ENCODE results near the gene LILRA5. TPM values are rescaled to one million over a fixed set of nuclear protein-coding genes. Genes with fewer than 3 reads are reported as not detected.
A peak's percentile ranks its signal among the peaks of the same experiment; 100 is the strongest.

Gene LILRA5
- total and polyA plus RNA-seq, 9 donors = 0.17 to 1.5 (median 0.60) TPM

DNA sequence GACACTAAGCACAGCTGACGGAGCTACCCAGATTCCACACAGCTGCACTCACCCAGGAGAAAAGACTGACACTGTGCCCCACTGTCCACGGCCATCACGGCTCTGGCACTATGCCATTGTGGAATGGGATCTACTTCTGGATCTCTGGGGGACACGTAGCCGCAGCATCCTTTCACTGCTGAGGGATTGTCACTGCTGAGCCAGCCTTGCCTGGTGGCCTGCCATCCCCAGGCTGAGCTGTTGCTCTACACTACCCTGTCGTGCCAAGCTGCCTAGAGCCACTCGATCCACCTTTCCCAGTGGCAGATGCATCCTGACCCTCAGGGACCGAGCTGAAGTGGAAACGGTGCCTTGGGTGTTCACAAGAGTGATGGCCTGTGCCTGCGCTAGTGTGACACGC, 50.9 kb downstream of the LILRA5 start:
- Histone ChIP-seq H3K36me3 (ENCODE audit: control insufficient read depth, insufficient read depth, low read length) (no peaks in the 10 kb centered on the region), H3K27me3 (ENCODE audit: control insufficient read depth, insufficient read depth, low read length) (no peaks in the 10 kb centered on the region), H3K9me3 (replicated peaks; ENCODE audit: control insufficient read depth, low read depth, low read length) (no peaks in the 10 kb centered on the region), H3K4me3 (ENCODE audit: low read length) (no peak overlapping the region), H3K27ac (ENCODE audit: low read length) (no peak overlapping the region), H3K4me1 (ENCODE audit: control insufficient read depth, insufficient read depth, low read length) (no peaks in the 10 kb centered on the region)
- DNase-seq = no peak
- 64% methylated on average over 7 of the region's 11 CpGs for WGBS (ENCODE audit: insufficient coverage)

DNA sequence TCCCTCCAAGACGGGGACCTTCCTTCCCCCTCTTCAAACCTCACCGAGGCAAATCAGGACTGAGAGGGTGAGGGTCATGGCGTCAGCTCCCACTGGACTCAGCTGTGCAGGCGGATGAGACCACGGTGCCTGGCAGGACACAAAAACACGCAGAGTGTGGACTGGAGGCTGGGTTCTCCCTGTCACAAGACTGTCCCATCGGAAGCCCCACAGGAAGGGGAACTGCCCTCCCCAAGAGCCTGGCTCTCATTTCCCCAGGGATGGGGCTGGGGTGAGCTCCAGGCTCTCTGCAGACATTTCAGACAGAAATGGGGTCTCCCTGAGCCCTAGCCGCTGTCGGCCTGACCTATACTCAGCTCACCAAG, 55.9 kb downstream of the LILRA5 start, which contains the start of gene LILRB5:
LILRB5 (minus strand) TSS at position 158 of the 365 bp plus-strand sequence; CDS start at position 78, 80 bp downstream.
- Histone ChIP-seq H3K9me3 (replicated peaks; ENCODE audit: control insufficient read depth, low read depth, low read length) (no peaks in the 10 kb centered on the region), H3K4me3 (ENCODE audit: low read length) (peak within 1 kb of the TSS; percentile 12), H3K36me3 (ENCODE audit: control insufficient read depth, insufficient read depth, low read length) (no peaks in the 10 kb centered on the region), H3K27ac (ENCODE audit: low read length) (no peak within 1 kb of the TSS), H3K4me1 (ENCODE audit: control insufficient read depth, insufficient read depth, low read length) (no peaks in the 10 kb centered on the region), H3K27me3 (ENCODE audit: control insufficient read depth, insufficient read depth, low read length) (no peaks in the 10 kb centered on the region)
- 66% methylated on average over 7 of the region's 9 CpGs for WGBS (ENCODE audit: insufficient coverage)
- peak; percentile 37 for DNase-seq

Other genes starting within 250 kb of the LILRA5 start
- not detected for gene VSTM1, start 249.3 kb downstream of the LILRA5 start, total RNA-seq
- gene VSTM1, start 249.3 kb downstream of the LILRA5 start, polyA plus RNA-seq (ENCODE audit: insufficient read depth in 1 of 8, insufficient read length in 8 of 8, low replicate concordance in 1 of 8) = under 1 TPM in 6 of 8 donors, not detected in 2; 0.19 to 0.53 (median 0.25) TPM
- gene TARM1, start 231.8 kb downstream of the LILRA5 start, total RNA-seq = not detected
- under 1 TPM in 3 of 8 donors, not detected in 5; 0.14 to 0.27 (median 0.27) TPM for gene TARM1, start 231.8 kb downstream of the LILRA5 start, polyA plus RNA-seq (ENCODE audit: insufficient read depth in 1 of 8, insufficient read length in 8 of 8, low replicate concordance in 1 of 8)
- 0.09 TPM for gene OSCAR, start 212.4 kb downstream of the LILRA5 start, total RNA-seq
- gene OSCAR, start 212.4 kb downstream of the LILRA5 start, polyA plus RNA-seq (ENCODE audit: insufficient read depth in 1 of 8, insufficient read length in 8 of 8, low replicate concordance in 1 of 8) = under 1 TPM; 0.31 to 0.74 (median 0.47) TPM
- gene NDUFA3, start 210.3 kb downstream of the LILRA5 start, total RNA-seq = 167 TPM
- gene NDUFA3, start 210.3 kb downstream of the LILRA5 start, polyA plus RNA-seq (ENCODE audit: insufficient read depth in 1 of 8, insufficient read length in 8 of 8, low replicate concordance in 1 of 8) = 100 to 1,000 TPM in 6 of 8 donors, 10 to 100 TPM in 2; 89.3 to 124 (median 105) TPM
- 16.6 TPM for gene TFPT, start 197.5 kb downstream of the LILRA5 start, total RNA-seq
- 10 to 100 TPM; 15.1 to 18.4 (median 17.1) TPM for gene TFPT, start 197.5 kb downstream of the LILRA5 start, polyA plus RNA-seq (ENCODE audit: insufficient read depth in 1 of 8, insufficient read length in 8 of 8, low replicate concordance in 1 of 8)
- 38.7 TPM for gene PRPF31, start 197.4 kb downstream of the LILRA5 start, total RNA-seq
- 10 to 100 TPM; 43.2 to 55.5 (median 52.8) TPM for gene PRPF31, start 197.4 kb downstream of the LILRA5 start, polyA plus RNA-seq (ENCODE audit: insufficient read depth in 1 of 8, insufficient read length in 8 of 8, low replicate concordance in 1 of 8)
- gene CNOT3, start 175.4 kb downstream of the LILRA5 start, total RNA-seq = 8.3 TPM
- gene CNOT3, start 175.4 kb downstream of the LILRA5 start, polyA plus RNA-seq (ENCODE audit: insufficient read depth in 1 of 8, insufficient read length in 8 of 8, low replicate concordance in 1 of 8) = 10 to 100 TPM; 26.9 to 51.1 (median 37.5) TPM
- 9.0 TPM for gene LENG1, start 153.4 kb downstream of the LILRA5 start, total RNA-seq
- gene LENG1, start 153.4 kb downstream of the LILRA5 start, polyA plus RNA-seq (ENCODE audit: insufficient read depth in 1 of 8, insufficient read length in 8 of 8, low replicate concordance in 1 of 8) = 10 to 100 TPM in 2 of 8 donors, 1 to 10 TPM in 6; 9.1 to 11.1 (median 9.7) TPM
- 1.5 TPM for gene TMC4, start 140.0 kb downstream of the LILRA5 start, total RNA-seq
- 1 to 10 TPM; 1.9 to 8.0 (median 4.1) TPM for gene TMC4, start 140.0 kb downstream of the LILRA5 start, polyA plus RNA-seq (ENCODE audit: insufficient read depth in 1 of 8, insufficient read length in 8 of 8, low replicate concordance in 1 of 8)
- 11.1 TPM for gene MBOAT7, start 123.6 kb downstream of the LILRA5 start, total RNA-seq
- 10 to 100 TPM; 20.1 to 38.3 (median 28.5) TPM for gene MBOAT7, start 123.6 kb downstream of the LILRA5 start, polyA plus RNA-seq (ENCODE audit: insufficient read depth in 1 of 8, insufficient read length in 8 of 8, low replicate concordance in 1 of 8)
- 25.8 TPM for gene TSEN34, start 121.9 kb downstream of the LILRA5 start, total RNA-seq
- gene TSEN34, start 121.9 kb downstream of the LILRA5 start, polyA plus RNA-seq (ENCODE audit: insufficient read depth in 1 of 8, insufficient read length in 8 of 8, low replicate concordance in 1 of 8) = 10 to 100 TPM; 28.0 to 42.8 (median 36.3) TPM
- 2,526 TPM for gene RPS9, start 112.3 kb downstream of the LILRA5 start, total RNA-seq
- gene RPS9, start 112.3 kb downstream of the LILRA5 start, polyA plus RNA-seq (ENCODE audit: insufficient read depth in 1 of 8, insufficient read length in 8 of 8, low replicate concordance in 1 of 8) = 1,000 to 10,000 TPM; 2,473 to 2,976 (median 2,757) TPM
- gene LILRB3, start 90.2 kb downstream of the LILRA5 start, total RNA-seq = 1.4 TPM
- gene LILRB3, start 90.2 kb downstream of the LILRA5 start, polyA plus RNA-seq (ENCODE audit: insufficient read depth in 1 of 8, insufficient read length in 8 of 8, low replicate concordance in 1 of 8) = 1 to 10 TPM; 1.6 to 4.2 (median 2.9) TPM
- gene LILRA6, start 70.4 kb downstream of the LILRA5 start, total RNA-seq = 0.71 TPM
- gene LILRA6, start 70.4 kb downstream of the LILRA5 start, polyA plus RNA-seq (ENCODE audit: insufficient read depth in 1 of 8, insufficient read length in 8 of 8, low replicate concordance in 1 of 8) = 1 to 10 TPM; 1.0 to 2.6 (median 1.8) TPM
- 5.5 TPM for gene LILRB5, start 55.9 kb downstream of the LILRA5 start, total RNA-seq
- gene LILRB5, start 55.9 kb downstream of the LILRA5 start, polyA plus RNA-seq (ENCODE audit: insufficient read depth in 1 of 8, insufficient read length in 8 of 8, low replicate concordance in 1 of 8) = 10 to 100 TPM in 2 of 8 donors, 1 to 10 TPM in 6; 6.1 to 11.8 (median 8.2) TPM
- 0.53 TPM for gene LILRB2, start 32.1 kb downstream of the LILRA5 start, total RNA-seq
- 1 to 10 TPM; 1.4 to 2.9 (median 2.2) TPM for gene LILRB2, start 32.1 kb downstream of the LILRA5 start, polyA plus RNA-seq (ENCODE audit: insufficient read depth in 1 of 8, insufficient read length in 8 of 8, low replicate concordance in 1 of 8)
- not detected for gene LILRA4, start 26.0 kb upstream of the LILRA5 start, total RNA-seq
- under 1 TPM in 1 of 8 donors, not detected in 7; 0.48 TPM for gene LILRA4, start 26.0 kb upstream of the LILRA5 start, polyA plus RNA-seq (ENCODE audit: insufficient read depth in 1 of 8, insufficient read length in 8 of 8, low replicate concordance in 1 of 8)
- 5.3 TPM for gene LAIR1, start 51.8 kb upstream of the LILRA5 start, total RNA-seq
- gene LAIR1, start 51.8 kb upstream of the LILRA5 start, polyA plus RNA-seq (ENCODE audit: insufficient read depth in 1 of 8, insufficient read length in 8 of 8, low replicate concordance in 1 of 8) = 10 to 100 TPM in 1 of 8 donors, 1 to 10 TPM in 7; 6.8 to 11.8 (median 7.4) TPM
- 3.6 TPM for gene TTYH1, start 102.3 kb upstream of the LILRA5 start, total RNA-seq
- 10 to 100 TPM in 1 of 8 donors, 1 to 10 TPM in 7; 2.7 to 13.1 (median 5.1) TPM for gene TTYH1, start 102.3 kb upstream of the LILRA5 start, polyA plus RNA-seq (ENCODE audit: insufficient read depth in 1 of 8, insufficient read length in 8 of 8, low replicate concordance in 1 of 8)
- gene LENG8, start 136.0 kb upstream of the LILRA5 start, total RNA-seq = 28.7 TPM
- 100 to 1,000 TPM in 6 of 8 donors, 10 to 100 TPM in 2; 47.6 to 155 (median 105) TPM for gene LENG8, start 136.0 kb upstream of the LILRA5 start, polyA plus RNA-seq (ENCODE audit: insufficient read depth in 1 of 8, insufficient read length in 8 of 8, low replicate concordance in 1 of 8)
- 2.7 TPM for gene LENG9, start 150.6 kb upstream of the LILRA5 start, total RNA-seq
- gene LENG9, start 150.6 kb upstream of the LILRA5 start, polyA plus RNA-seq (ENCODE audit: insufficient read depth in 1 of 8, insufficient read length in 8 of 8, low replicate concordance in 1 of 8) = 1 to 10 TPM; 1.5 to 4.1 (median 2.5) TPM
- gene CDC42EP5, start 160.1 kb upstream of the LILRA5 start, total RNA-seq = 39.4 TPM
- 10 to 100 TPM; 33.4 to 65.7 (median 46.5) TPM for gene CDC42EP5, start 160.1 kb upstream of the LILRA5 start, polyA plus RNA-seq (ENCODE audit: insufficient read depth in 1 of 8, insufficient read length in 8 of 8, low replicate concordance in 1 of 8)
- gene LAIR2, start 189.7 kb upstream of the LILRA5 start, total RNA-seq = not detected
- gene LAIR2, start 189.7 kb upstream of the LILRA5 start, polyA plus RNA-seq (ENCODE audit: insufficient read depth in 1 of 8, insufficient read length in 8 of 8, low replicate concordance in 1 of 8) = under 1 TPM in 2 of 8 donors, not detected in 6; 0.29 to 0.41 TPM